AG10803 (cell line): Measurements from ENCODE around the gene AFAP1.

Source experiments
- DNase-seq: peaks from one replicate; pipeline ENCODE4 v3.0.0; 2010; ENCODE audit warnings: low read depth
- H3K4me3 ChIP-seq: 2 replicates; pipeline ENCODE4 v1.5.1; 2011; ENCODE audit warnings: mild to moderate bottlenecking, low read length, control low read depth
- TF ChIP-seq, protein P1 (sequence below): conservative IDR thresholded peaks from 2 replicates; pipeline ENCODE4 v1.5.1; 2011; ENCODE audit warnings: mild to moderate bottlenecking, low read length, control low read depth, inconsistent platforms

AFAP1 gene

DNA sequence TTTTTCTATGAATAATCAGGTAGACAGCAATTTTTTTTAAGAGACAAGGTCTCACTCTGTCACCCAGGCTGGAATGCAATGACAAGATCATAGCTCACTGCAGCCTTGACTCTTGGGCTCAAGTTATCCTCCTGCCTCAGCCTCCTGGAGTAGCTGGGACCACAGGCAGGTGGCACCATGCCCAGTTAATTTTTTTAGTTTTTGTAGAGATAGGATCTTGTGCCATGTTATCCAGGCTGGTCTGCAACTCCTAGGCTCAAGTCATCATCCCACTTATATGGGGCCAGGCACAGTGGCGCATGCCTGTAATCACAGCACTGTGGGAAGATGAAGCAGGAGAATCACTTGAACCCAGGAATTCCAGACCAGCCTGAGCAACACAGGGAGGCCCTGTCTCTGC is 26.8 kb downstream of the AFAP1 start:
- DNase-seq = no peak
- H3K4me3 ChIP-seq = no peak overlapping the region
- TF ChIP-seq, protein P1, sequence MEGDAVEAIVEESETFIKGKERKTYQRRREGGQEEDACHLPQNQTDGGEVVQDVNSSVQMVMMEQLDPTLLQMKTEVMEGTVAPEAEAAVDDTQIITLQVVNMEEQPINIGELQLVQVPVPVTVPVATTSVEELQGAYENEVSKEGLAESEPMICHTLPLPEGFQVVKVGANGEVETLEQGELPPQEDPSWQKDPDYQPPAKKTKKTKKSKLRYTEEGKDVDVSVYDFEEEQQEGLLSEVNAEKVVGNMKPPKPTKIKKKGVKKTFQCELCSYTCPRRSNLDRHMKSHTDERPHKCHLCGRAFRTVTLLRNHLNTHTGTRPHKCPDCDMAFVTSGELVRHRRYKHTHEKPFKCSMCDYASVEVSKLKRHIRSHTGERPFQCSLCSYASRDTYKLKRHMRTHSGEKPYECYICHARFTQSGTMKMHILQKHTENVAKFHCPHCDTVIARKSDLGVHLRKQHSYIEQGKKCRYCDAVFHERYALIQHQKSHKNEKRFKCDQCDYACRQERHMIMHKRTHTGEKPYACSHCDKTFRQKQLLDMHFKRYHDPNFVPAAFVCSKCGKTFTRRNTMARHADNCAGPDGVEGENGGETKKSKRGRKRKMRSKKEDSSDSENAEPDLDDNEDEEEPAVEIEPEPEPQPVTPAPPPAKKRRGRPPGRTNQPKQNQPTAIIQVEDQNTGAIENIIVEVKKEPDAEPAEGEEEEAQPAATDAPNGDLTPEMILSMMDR = no peak

- TF ChIP-seq, protein P1 = no peak
- peak; percentile 96 for DNase-seq
- peak overlapping the region; percentile 54 for H3K4me3 ChIP-seq
These were observed 28.6 kb downstream of the AFAP1 start for GRCh38 chr4:7910952-7911578.

GRCh38 chr4:7910263-7910896 is 29.3 kb downstream of the AFAP1 start:
- peak overlapping the region; percentile 54 for H3K4me3 ChIP-seq
- TF ChIP-seq, protein P1 = no peak
- DNase-seq = peak; percentile 83

GRCh38 chr4:7909463-7910262 is 30.0 kb downstream of the AFAP1 start:
- peak overlapping the region; percentile 54 for H3K4me3 ChIP-seq
- no peak for DNase-seq
- TF ChIP-seq, protein P1 = no peak

GRCh38 chr4:7908668-7909067 is 31.0 kb downstream of the AFAP1 start:
- H3K4me3 ChIP-seq = no peak overlapping the region
- no peak for DNase-seq
- TF ChIP-seq, protein P1 = no peak

DNA sequence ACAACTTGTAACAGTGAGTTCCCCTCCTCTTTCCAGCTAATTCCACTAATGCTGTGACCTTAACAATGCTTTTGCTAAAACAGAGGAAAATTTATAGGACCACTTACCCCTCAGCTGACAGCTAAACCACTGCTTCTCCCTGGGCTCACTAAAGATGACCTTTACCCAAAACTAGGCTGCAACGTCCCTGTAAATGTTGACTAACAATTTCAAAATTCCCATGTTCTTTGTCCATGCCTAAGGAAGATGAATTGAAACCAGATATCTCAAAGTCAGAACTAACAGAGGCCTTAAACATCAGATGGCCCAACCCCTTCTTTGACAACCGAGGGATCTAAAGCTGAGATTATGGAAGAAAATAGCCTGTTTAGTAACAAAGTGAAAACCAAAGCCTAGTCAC is 32.5 kb downstream of the AFAP1 start:
- no peak overlapping the region for H3K4me3 ChIP-seq
- TF ChIP-seq, protein P1 = no peak
- DNase-seq = no peak
